IPS-NIHi7 (cell line): Measurements from ENCODE around the gene EXOC1L.

Experiments used
- DNase-seq: peaks from one replicate; pipeline ENCODE4 v3.0.0; 2012; ENCODE audit warnings: mixed read lengths; ENCODE audit errors: extremely low spot score

Gene EXOC1L

DNA sequence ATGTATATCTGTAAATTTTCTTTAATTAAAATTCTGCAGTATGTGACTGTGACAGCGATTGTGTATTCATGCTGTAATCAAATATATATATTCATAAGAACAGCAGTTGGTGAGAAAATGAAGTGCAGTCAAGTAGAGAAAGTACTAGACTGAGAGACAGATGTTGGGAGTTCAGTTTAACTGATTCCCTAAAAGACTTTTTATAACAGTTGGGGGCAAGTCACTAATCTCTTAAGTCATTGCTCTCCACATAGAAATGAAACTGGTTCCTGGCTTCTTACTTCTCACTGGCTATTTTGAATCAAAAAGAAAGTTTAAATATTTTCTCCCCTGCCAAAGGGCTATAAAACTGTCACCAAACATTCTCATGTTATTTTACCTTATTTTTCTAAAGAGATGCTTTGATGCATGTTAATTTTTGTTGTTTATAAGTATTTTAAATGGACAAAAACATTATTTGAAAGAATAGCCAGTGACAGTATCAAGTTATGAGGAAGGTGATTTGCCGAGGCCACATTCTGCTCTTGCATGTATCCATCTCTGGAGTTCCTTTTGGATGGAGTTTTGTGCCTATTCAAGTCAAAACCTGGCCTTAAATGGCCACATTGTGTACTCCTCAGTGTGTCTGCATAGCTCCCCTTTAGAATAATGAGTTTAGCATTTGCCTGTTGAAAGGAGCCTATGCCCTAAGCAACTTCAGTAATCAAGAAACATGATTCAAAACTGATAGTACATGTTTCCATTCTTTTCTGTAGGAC, 64.7 kb downstream of the EXOC1L start:
- no peak for DNase-seq

DNA sequence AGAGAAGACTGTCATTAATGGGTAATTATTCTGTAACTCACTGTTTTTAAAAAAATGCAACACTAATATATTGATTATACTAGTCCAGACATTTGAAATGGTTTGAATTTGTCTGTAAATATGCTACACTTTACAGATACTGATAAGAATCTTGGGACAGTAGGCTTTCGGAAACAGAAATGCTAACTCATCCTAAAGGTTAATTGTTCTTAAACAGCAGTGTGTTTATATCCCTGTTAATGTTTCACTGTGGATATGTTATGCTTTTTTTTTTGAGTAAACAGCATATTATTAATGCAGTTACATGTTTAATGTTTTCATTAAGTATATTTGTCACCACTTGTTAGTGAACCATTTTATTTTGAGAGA, 65.2 kb downstream of the EXOC1L start:
- no peak for DNase-seq
